Hepatocyte (in vitro differentiated cells): Measurements from ENCODE around the gene B3GNT3. TPM values are rescaled to one million over a fixed set of nuclear protein-coding genes. Genes with fewer than 3 reads are reported as not detected.

Experiments
- DNase-seq: peaks from one replicate; pipeline ENCODE4 v3.0.0-alpha.2; 2016; ENCODE audit warnings: low spot score
- H2AFZ ChIP-seq: fragments of 200-600 bp; sonication (generic); 2 replicates; pipeline ENCODE4 v1.6.0; 2016; ENCODE audit warnings: antibody characterized with exemption, mild to moderate bottlenecking
- H3K27ac ChIP-seq: fragments of 200-600 bp; sonication (generic); 2 replicates; pipeline ENCODE4 v1.5.1; 2016; ENCODE audit warnings: mild to moderate bottlenecking
- H3K27me3 ChIP-seq: fragments of 200-600 bp; sonication (generic); 2 replicates; pipeline ENCODE4 v1.6.1; 2016
- H3K36me3 ChIP-seq: fragments of 200-600 bp; sonication (generic); replicated peaks from 2 replicates; pipeline ENCODE4 v1.5.1; 2016; ENCODE audit warnings: low read depth; ENCODE audit not compliant: insufficient read depth
- H3K4me1 ChIP-seq: fragments of 200-600 bp; sonication (generic); 2 replicates; pipeline ENCODE4 v1.5.1; 2016; ENCODE audit warnings: mild to moderate bottlenecking, moderate library complexity; ENCODE audit not compliant: insufficient read depth
- H3K4me2 ChIP-seq: fragments of 200-600 bp; sonication (generic); 2 replicates; pipeline ENCODE4 v1.6.0; 2016
- H3K4me3 ChIP-seq: fragments of 200-600 bp; sonication (generic); 2 replicates; pipeline ENCODE4 v1.5.1; 2016; ENCODE audit warnings: mild to moderate bottlenecking
- H3K79me2 ChIP-seq: fragments of 200-600 bp; sonication (generic); 2 replicates; pipeline ENCODE4 v1.6.0; 2017; ENCODE audit warnings: mild to moderate bottlenecking
- H3K9me2 ChIP-seq: fragments of 200-600 bp; sonication (generic); replicated peaks from 2 replicates; pipeline ENCODE4 v1.6.0; 2017; ENCODE audit warnings: mild to moderate bottlenecking; ENCODE audit not compliant: insufficient read depth
- H3K9me3 ChIP-seq: fragments of 200-600 bp; sonication (generic); 2 replicates; pipeline ENCODE4 v1.5.1; 2016; ENCODE audit warnings: low read depth, mild to moderate bottlenecking
- H4K20me1 ChIP-seq: fragments of 200-600 bp; sonication (generic); 2 replicates; pipeline ENCODE4 v1.6.0; 2016; ENCODE audit warnings: mild to moderate bottlenecking; ENCODE audit not compliant: insufficient read depth, poor library complexity, severe bottlenecking
- CTCF ChIP-seq: fragments of 200-600 bp; sonication (generic); IDR thresholded peaks from 2 replicates; pipeline ENCODE4 v1.5.1; 2016; ENCODE audit warnings: antibody characterized with exemption, mild to moderate bottlenecking; ENCODE audit not compliant: poor library complexity
- EZH2 ChIP-seq: fragments of 200-600 bp; sonication (generic); IDR thresholded peaks from 2 replicates; pipeline ENCODE4 v1.6.1; 2016; ENCODE audit warnings: antibody characterized with exemption, mild to moderate bottlenecking, borderline replicate concordance
- EZH2phosphoT487 ChIP-seq: fragments of 200-600 bp; sonication (generic); IDR thresholded peaks from one replicate; pipeline ENCODE4 v1.6.1; 2018; ENCODE audit warnings: antibody characterized with exemption, mild to moderate bottlenecking, low read depth, moderate library complexity; ENCODE audit not compliant: unreplicated experiment, severe bottlenecking
- WGBS: methylation state at CpG from one replicate; pipeline ENCODE4 v1.1.6; 2016; ENCODE audit warnings: low lambda C conversion rate; ENCODE audit errors: missing lambda C conversion rate; 5-methylcytosine and 5-hydroxymethylcytosine counted together
- polyA plus RNA-seq: library from polyadenylated mRNA; unstranded; fragments of >200 nt; fragmentation: Nextera tagmentation; extraction: Ambion mirVana; gene quantifications from 2 replicates; pipeline ENCODE4 v1.2.1, GENCODE V29; 2016
- total RNA-seq: library from RNA; depleted of rRNA; stranded (reverse); fragments of >200 nt; gene quantifications from 2 replicates; pipeline ENCODE4 v1.2.3, GENCODE V29; 2014

Gene B3GNT3
- total and polyA plus RNA-seq, 2 experiments from 2014 or later = 14.6 to 19.1 TPM

- 93% methylated on average over 7 of the region's 7 CpGs for WGBS
Measured at GRCh38 chr19:17764348-17764747, 30.6 kb upstream of the B3GNT3 start.

DNA sequence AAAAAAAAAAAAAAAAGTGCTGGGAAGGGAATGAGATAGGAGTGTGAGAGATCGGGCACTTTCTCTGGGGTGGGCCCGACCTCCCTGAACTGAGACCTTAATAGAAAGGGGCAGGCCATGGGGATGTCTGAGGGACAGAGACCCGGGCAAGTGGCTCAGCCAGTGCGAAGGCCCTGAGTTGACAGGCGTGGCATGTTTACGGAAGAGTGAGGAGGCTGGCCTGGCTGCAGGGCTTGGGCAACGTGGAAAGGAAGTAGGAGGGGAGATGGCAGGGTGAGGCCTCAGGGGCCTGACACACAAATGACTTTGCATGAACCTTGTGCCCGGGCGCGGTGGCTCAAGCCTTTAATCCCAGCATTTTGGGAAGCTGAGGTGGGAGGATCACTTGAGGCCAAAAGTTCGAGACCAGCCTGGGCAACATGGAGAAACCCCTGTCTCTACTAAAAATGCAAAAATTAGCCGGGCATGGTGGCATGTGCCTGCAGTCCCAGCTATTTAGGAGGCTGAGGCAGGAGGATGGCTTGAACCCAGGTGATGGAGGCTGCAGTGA lies 29.8 kb upstream of the B3GNT3 start:
- no peak for DNase-seq
- Histone ChIP-seq H3K27me3 (no peaks in the 10 kb centered on the region), H4K20me1 (no peaks in the 10 kb centered on the region), H3K9me2 (no peaks in the 10 kb centered on the region), H3K36me3 (no peaks in the 10 kb centered on the region), H3K9me3 (no peaks in the 10 kb centered on the region), H2AFZ (no peak overlapping the region), H3K79me2 (no peaks in the 10 kb centered on the region), H3K4me1 (no peaks in the 10 kb centered on the region), H3K27ac (no peak overlapping the region), H3K4me2 (no peak overlapping the region), H3K4me3 (no peak overlapping the region)
- TF ChIP-seq CTCF (no peak), EZH2phosphoT487 (no peak), EZH2 (no peak)
- 68% methylated on average over 12 of the region's 12 CpGs for WGBS

More at GRCh38 chr19:17764348-17764747, 30.6 kb upstream of the B3GNT3 start:
- Histone ChIP-seq H3K4me1 (no peaks in the 10 kb centered on the region), H3K9me3 (no peaks in the 10 kb centered on the region), H3K4me3 (no peak overlapping the region), H3K4me2 (no peak overlapping the region), H3K79me2 (no peaks in the 10 kb centered on the region), H2AFZ (no peak overlapping the region), H3K27ac (no peak overlapping the region), H3K27me3 (no peaks in the 10 kb centered on the region), H3K9me2 (no peaks in the 10 kb centered on the region), H3K36me3 (no peaks in the 10 kb centered on the region), H4K20me1 (no peaks in the 10 kb centered on the region)
- TF ChIP-seq EZH2 (no peak), CTCF (no peak), EZH2phosphoT487 (no peak)
- no peak for DNase-seq

DNA sequence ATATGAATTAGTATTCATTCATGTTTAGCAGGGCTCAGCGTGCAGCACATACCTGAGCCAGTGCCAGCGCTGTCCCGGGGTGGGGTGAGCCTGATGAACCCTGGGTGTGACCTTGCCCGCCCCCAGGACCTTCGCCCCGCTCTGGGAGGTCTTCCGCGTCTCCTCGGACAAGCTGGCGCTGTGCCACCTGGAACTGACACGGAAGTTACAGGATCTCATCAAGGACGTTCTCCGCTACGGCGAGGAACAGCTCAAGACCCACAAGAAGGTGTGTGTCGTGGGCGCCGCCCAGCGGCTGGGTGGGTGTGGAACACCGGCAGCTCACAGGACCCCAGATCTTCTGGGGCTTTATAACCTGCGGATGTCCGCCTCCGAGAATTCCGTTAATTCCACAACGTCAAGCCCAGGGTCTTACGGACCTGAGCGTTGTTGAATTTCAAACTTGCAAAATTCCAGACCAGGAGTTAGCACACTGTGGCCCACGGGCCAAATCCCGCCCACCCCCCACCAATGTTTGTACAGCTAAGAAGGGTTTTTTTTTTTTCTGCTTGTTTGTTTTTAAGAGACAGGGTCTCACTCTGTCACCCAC lies 28.3 kb upstream of the B3GNT3 start:
- Histone ChIP-seq H3K4me1 (no peaks in the 10 kb centered on the region), H3K79me2 (no peaks in the 10 kb centered on the region), H3K27me3 (no peaks in the 10 kb centered on the region), H3K27ac (no peak overlapping the region), H3K4me2 (peak overlapping the region; percentile 83), H2AFZ (no peak overlapping the region), H3K9me3 (no peaks in the 10 kb centered on the region), H3K36me3 (no peaks in the 10 kb centered on the region), H3K4me3 (no peak overlapping the region), H3K9me2 (no peaks in the 10 kb centered on the region), H4K20me1 (no peaks in the 10 kb centered on the region)
- WGBS = 16% methylated on average over 29 of the region's 29 CpGs
- TF ChIP-seq EZH2phosphoT487 = no peak
- TF ChIP-seq CTCF = peak; percentile 80
- peak; percentile 92 for DNase-seq
